Measurements from ENCODE around the gene SCGB1C1.
"Not testable (repeated sequence)": the region's sequence is repeated elsewhere in the genome, so short reads cannot be mapped to it uniquely, and the experiment has no call there.

The SCGB1C1 gene

GRCh38 chr11:192674-193128 lies at the start of gene SCGB1C1:
Gene SCGB1C1 (plus strand): TSS chr11:193078. CDS start chr11:193100, 22 bp downstream.
- DNase-seq = not testable (repeated sequence)

GRCh38 chr11:180242-180641 lies 12.6 kb upstream of the SCGB1C1 start:
- DNase-seq = not testable (repeated sequence)

GRCh38 chr11:189200-189783 lies 3.6 kb upstream of the SCGB1C1 start:
- not testable (repeated sequence) for DNase-seq

GRCh38 chr11:189843-190311 lies 3.0 kb upstream of the SCGB1C1 start:
- DNase-seq = not testable (repeated sequence)

GRCh38 chr11:190546-190945 lies 2.3 kb upstream of the SCGB1C1 start:
- DNase-seq = not testable (repeated sequence)

GRCh38 chr11:191490-192478 lies 1.1 kb upstream of the SCGB1C1 start:
- DNase-seq = not testable (repeated sequence)

- DNase-seq = not testable (repeated sequence)
Measured at GRCh38 chr11:193481-193880, 603 bp downstream of the SCGB1C1 start.

- DNase-seq = no peak
Measured at GRCh38 chr11:196786-197731, 4.2 kb downstream of the SCGB1C1 start.

GRCh38 chr11:197741-198235 lies 4.9 kb downstream of the SCGB1C1 start:
- DNase-seq = no peak

GRCh38 chr11:198236-198806 lies 5.4 kb downstream of the SCGB1C1 start:
- DNase-seq = no peak

GRCh38 chr11:199004-199581 lies 6.2 kb downstream of the SCGB1C1 start:
- no peak for DNase-seq

GRCh38 chr11:199782-200181 lies 6.9 kb downstream of the SCGB1C1 start:
- DNase-seq = no peak

- DNase-seq = no peak
Measured at GRCh38 chr11:200224-201003, 7.5 kb downstream of the SCGB1C1 start.

- DNase-seq = no peak
Measured at GRCh38 chr11:201966-202365, 9.1 kb downstream of the SCGB1C1 start.

- no peak for DNase-seq
Measured at GRCh38 chr11:202490-202889, 9.6 kb downstream of the SCGB1C1 start.

- DNase-seq = no peak
Measured at GRCh38 chr11:203056-203944, 10.4 kb downstream of the SCGB1C1 start.

GRCh38 chr11:203945-204586 lies 11.2 kb downstream of the SCGB1C1 start:
- DNase-seq = no peak

GRCh38 chr11:204587-205109 lies 11.8 kb downstream of the SCGB1C1 start:
- DNase-seq = no peak

Measured in NCI-H187 treated with DMSO at 0.1 percent for 48 hours (cell line).